ENCODE results near the gene ZFAND3. TPM values are rescaled to one million over a fixed set of nuclear protein-coding genes. Genes with fewer than 3 reads are reported as not detected.

ZFAND3 gene
- total RNA-seq, 1 experiment from 2014 or later: 75.0 TPM

DNA sequence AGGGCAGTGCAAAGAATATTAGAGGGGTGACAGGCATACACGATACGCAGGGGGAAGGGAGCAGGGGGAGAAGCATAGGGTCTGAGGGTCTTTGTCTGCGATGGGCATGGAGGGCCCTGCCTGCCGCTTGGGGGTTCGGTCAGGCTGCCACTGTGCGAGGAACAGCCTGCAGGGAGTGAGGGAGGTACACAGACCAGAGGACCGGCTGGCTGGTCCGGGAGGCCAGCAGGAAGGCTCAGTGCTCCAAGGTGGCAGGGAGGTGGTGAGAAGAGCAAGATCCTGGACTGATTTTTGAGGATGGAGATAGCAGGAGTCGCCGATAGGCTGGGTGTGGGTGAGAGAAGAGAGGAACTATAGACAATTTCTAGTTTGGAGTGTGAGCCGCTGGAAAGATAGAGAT lies 338.4 kb downstream of the ZFAND3 start:
- Mint-ChIP-seq H3K9me3 (ENCODE audit: low read depth, unreplicated experiment) (no peaks in the 10 kb centered on the region), H3K4me3 (ENCODE audit: low read depth, unreplicated experiment) (no peak overlapping the region), H3K27ac (ENCODE audit: unreplicated experiment) (no peak overlapping the region), H3K36me3 (ENCODE audit: insufficient read depth, unreplicated experiment) (peaks cover 41% of the 10 kb centered on the region), H3K27me3 (ENCODE audit: unreplicated experiment) (no peaks in the 10 kb centered on the region), H3K4me1 (ENCODE audit: low read depth, unreplicated experiment) (peaks cover 8% of the 10 kb centered on the region)
- no TSS peak for BruUV-seq (replicated peaks)
- no peak for DNase-seq
- intact Hi-C loops (cut with micrococcal nuclease; ENCODE audit: unreplicated experiment): no loop called here
- TF ChIP-seq, protein P1, sequence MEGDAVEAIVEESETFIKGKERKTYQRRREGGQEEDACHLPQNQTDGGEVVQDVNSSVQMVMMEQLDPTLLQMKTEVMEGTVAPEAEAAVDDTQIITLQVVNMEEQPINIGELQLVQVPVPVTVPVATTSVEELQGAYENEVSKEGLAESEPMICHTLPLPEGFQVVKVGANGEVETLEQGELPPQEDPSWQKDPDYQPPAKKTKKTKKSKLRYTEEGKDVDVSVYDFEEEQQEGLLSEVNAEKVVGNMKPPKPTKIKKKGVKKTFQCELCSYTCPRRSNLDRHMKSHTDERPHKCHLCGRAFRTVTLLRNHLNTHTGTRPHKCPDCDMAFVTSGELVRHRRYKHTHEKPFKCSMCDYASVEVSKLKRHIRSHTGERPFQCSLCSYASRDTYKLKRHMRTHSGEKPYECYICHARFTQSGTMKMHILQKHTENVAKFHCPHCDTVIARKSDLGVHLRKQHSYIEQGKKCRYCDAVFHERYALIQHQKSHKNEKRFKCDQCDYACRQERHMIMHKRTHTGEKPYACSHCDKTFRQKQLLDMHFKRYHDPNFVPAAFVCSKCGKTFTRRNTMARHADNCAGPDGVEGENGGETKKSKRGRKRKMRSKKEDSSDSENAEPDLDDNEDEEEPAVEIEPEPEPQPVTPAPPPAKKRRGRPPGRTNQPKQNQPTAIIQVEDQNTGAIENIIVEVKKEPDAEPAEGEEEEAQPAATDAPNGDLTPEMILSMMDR (IDR thresholded peaks at IDR 0.05; ENCODE audit: unreplicated experiment): no peak
- CTCF ChIA-PET: no interaction called here

DNA sequence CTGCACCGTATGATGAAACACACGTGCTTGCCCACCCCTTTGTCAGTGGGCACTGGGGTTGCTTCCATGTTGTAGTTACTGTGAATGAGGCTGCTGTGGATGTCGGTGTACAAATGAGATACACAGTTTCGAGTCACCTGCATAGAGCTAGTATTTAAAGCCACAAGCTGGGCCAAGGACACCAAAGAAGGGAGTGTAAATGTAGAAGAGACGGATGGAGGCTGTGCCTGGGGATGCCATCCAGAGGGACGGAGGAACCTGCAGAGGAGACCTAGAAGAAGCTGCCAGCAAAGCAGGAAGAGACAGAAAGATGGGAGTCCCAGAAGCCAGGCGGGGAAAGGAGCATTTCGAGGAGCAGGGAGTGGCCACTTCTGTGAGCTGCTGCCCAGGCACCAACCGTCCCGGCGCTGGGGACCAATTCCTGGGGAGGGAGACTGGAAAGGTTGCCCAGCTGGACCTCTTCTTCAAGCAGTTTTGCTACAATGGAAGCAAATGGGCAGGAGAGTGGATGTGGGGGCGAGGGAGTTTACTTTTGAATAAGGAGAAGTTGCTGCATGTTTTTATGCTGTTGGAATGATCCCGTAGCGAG lies 339.3 kb downstream of the ZFAND3 start:
- intact Hi-C loops (cut with micrococcal nuclease; ENCODE audit: unreplicated experiment): no loop called here
- H3K27ac Mint-ChIP-seq (ENCODE audit: unreplicated experiment): peak overlapping the region; percentile 5

DNA sequence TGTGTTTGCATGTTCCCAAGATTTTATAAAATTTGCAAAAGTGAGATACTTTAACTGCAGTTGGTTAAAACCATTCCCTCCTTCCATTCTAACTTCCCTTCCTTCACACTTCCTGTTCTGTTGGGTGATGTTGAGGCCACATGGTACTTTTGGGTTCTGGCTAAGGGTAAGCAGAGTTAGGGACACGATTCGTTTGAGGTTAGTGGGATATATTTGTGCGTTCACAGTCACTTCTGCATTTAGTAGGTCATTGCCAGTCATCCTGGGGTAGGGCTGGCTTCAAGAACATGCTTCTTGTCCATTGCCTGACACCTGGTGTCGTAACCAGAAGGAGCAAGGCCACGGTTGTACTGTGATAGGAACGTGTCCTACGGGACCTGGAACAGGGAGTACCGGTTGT lies 340.1 kb downstream of the ZFAND3 start:
- TF ChIP-seq, protein P1 (IDR thresholded peaks at IDR 0.05; ENCODE audit: unreplicated experiment): no peak
- intact Hi-C loops (cut with micrococcal nuclease; ENCODE audit: unreplicated experiment): no loop called here
- CTCF ChIA-PET: no interaction called here
- Mint-ChIP-seq H3K36me3 (ENCODE audit: insufficient read depth, unreplicated experiment) (peaks cover 54% of the 10 kb centered on the region), H3K27ac (ENCODE audit: unreplicated experiment) (peak overlapping the region; percentile 5), H3K4me1 (ENCODE audit: low read depth, unreplicated experiment) (peaks cover 17% of the 10 kb centered on the region), H3K27me3 (ENCODE audit: unreplicated experiment) (no peaks in the 10 kb centered on the region), H3K9me3 (ENCODE audit: low read depth, unreplicated experiment) (no peaks in the 10 kb centered on the region), H3K4me3 (ENCODE audit: low read depth, unreplicated experiment) (no peak overlapping the region)
- no peak for DNase-seq
- BruUV-seq (replicated peaks): no TSS peak

More for the DNA sequence above, 339.3 kb downstream of the ZFAND3 start:
- Mint-ChIP-seq H3K27me3 (ENCODE audit: unreplicated experiment) (no peaks in the 10 kb centered on the region), H3K4me1 (ENCODE audit: low read depth, unreplicated experiment) (peaks cover 11% of the 10 kb centered on the region), H3K36me3 (ENCODE audit: insufficient read depth, unreplicated experiment) (peaks cover 50% of the 10 kb centered on the region), H3K4me3 (ENCODE audit: low read depth, unreplicated experiment) (no peak overlapping the region), H3K9me3 (ENCODE audit: low read depth, unreplicated experiment) (no peaks in the 10 kb centered on the region)
- CTCF ChIA-PET: no interaction called here
- no TSS peak for BruUV-seq (replicated peaks)
- DNase-seq: no peak
- TF ChIP-seq, protein P1 (IDR thresholded peaks at IDR 0.05; ENCODE audit: unreplicated experiment): no peak

DNA sequence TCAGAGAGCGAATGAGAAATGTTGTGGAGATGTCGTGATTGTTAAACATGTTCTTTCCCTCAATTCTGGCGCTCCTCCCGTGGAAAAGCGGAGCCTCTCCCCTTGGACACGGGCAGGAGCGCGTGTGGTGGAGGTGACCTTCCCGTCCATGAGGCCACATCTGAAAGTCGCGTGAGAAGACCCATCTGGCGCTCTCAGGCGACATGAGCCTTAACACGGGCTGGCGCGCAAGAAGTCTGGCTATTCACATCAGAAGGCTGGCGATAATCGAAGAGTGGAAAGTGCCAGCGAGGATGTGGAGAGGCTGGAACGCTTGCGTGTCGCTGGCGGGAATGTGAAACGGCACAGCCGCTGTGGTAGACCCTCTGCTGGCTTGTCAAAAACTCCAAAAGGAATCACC lies 341.3 kb downstream of the ZFAND3 start:
- no peaks in the 10 kb centered on the region for H3K9me3 Mint-ChIP-seq (ENCODE audit: low read depth, unreplicated experiment)
- H3K27me3 Mint-ChIP-seq (ENCODE audit: unreplicated experiment): no peaks in the 10 kb centered on the region
- intact Hi-C loops (cut with micrococcal nuclease; ENCODE audit: unreplicated experiment): no loop called here
- DNase-seq: no peak
- TF ChIP-seq, protein P1 (IDR thresholded peaks at IDR 0.05; ENCODE audit: unreplicated experiment): no peak
- peaks cover 9% of the 10 kb centered on the region for H3K4me1 Mint-ChIP-seq (ENCODE audit: low read depth, unreplicated experiment)
- H3K36me3 Mint-ChIP-seq (ENCODE audit: insufficient read depth, unreplicated experiment): peaks cover 47% of the 10 kb centered on the region
- CTCF ChIA-PET: no interaction called here
- no TSS peak for BruUV-seq (replicated peaks)
- H3K27ac Mint-ChIP-seq (ENCODE audit: unreplicated experiment): no peak overlapping the region
- H3K4me3 Mint-ChIP-seq (ENCODE audit: low read depth, unreplicated experiment): no peak overlapping the region

All from Calu3 (cell line).